Astrocyte (in vitro differentiated cells and primary cell): ENCODE measurements around the gene SLC5A1.
"Not testable (repeated sequence)": the region's sequence is repeated elsewhere in the genome, so short reads cannot be mapped to it uniquely, and the experiment has no call there.

Source experiments
- EZH2 ChIP-seq: IDR thresholded peaks from 2 replicates; pipeline ENCODE4 v1.6.1; 2012; ENCODE audit warnings: mild to moderate bottlenecking, low read length, inconsistent platforms; ENCODE audit not compliant: insufficient read depth
- TF ChIP-seq, protein P1 (sequence below): IDR thresholded peaks from 2 replicates; pipeline ENCODE4 v1.5.1; 2011; ENCODE audit warnings: low read depth, mild to moderate bottlenecking, inconsistent platforms, low read length, moderate library complexity; ENCODE audit not compliant: insufficient read depth

DNA sequence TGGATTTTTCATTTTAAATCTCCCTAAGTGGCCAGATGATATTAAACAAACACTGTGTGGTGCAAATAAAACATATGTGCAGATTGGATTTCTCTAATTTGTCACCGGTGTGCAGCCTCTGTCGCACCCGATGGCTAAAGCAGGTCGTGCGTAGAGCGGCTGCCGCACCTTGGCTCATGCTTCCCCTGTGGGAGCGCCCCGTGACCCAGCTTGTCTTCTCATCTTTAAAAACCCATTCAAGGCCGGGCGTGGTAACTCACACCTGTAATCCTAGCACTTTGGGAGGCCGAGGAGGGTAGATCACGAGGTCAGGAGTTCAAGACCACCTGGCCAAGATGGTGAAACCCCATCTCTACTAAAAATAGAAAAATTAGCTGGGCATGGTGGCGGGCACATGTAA is 91.7 kb downstream of the SLC5A1 start:
- TF ChIP-seq, protein P1, sequence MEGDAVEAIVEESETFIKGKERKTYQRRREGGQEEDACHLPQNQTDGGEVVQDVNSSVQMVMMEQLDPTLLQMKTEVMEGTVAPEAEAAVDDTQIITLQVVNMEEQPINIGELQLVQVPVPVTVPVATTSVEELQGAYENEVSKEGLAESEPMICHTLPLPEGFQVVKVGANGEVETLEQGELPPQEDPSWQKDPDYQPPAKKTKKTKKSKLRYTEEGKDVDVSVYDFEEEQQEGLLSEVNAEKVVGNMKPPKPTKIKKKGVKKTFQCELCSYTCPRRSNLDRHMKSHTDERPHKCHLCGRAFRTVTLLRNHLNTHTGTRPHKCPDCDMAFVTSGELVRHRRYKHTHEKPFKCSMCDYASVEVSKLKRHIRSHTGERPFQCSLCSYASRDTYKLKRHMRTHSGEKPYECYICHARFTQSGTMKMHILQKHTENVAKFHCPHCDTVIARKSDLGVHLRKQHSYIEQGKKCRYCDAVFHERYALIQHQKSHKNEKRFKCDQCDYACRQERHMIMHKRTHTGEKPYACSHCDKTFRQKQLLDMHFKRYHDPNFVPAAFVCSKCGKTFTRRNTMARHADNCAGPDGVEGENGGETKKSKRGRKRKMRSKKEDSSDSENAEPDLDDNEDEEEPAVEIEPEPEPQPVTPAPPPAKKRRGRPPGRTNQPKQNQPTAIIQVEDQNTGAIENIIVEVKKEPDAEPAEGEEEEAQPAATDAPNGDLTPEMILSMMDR: not testable (repeated sequence)
- TF ChIP-seq EZH2: not testable (repeated sequence)
